GM23338 (cell line): ENCODE data around the gene CTNNA1. TPM values are rescaled to one million over a fixed set of nuclear protein-coding genes. Genes with fewer than 3 reads are reported as not detected.

ENCODE experiments used
- ATAC-seq: fragments of 200-7000 bp; cut with Tn5 transposase; 3 replicates; pipeline ENCODE4 v1.9.1; 2020
- DNase-seq: peaks from one replicate; pipeline ENCODE4 v3.0.0-alpha.2; 2015; ENCODE audit warnings: low spot score
- H2AFZ ChIP-seq: fragments of 200-600 bp; sonication (generic); 2 replicates; pipeline ENCODE4 v1.8.0; 2016; ENCODE audit warnings: antibody characterized with exemption, mild to moderate bottlenecking, moderate library complexity
- H3F3A ChIP-seq: fragments of 200-600 bp; sonication (generic); replicated peaks from 2 replicates; pipeline ENCODE4 v1.8.0; 2017; ENCODE audit warnings: antibody characterized with exemption, mixed run types, low read depth
- H3K27ac ChIP-seq: fragments of 200-600 bp; sonication (generic); 2 replicates; pipeline ENCODE4 v1.6.1; 2016; ENCODE audit warnings: low read depth
- H3K27me3 ChIP-seq: fragments of 200-600 bp; sonication (generic); 2 replicates; pipeline ENCODE4 v1.8.0; 2016; ENCODE audit warnings: mild to moderate bottlenecking, mixed run types, moderate library complexity; ENCODE audit not compliant: insufficient read depth
- H3K36me3 ChIP-seq: fragments of 200-600 bp; sonication (generic); 2 replicates; pipeline ENCODE4 v1.8.0; 2016; ENCODE audit warnings: mild to moderate bottlenecking; ENCODE audit not compliant: insufficient read depth
- H3K4me1 ChIP-seq: fragments of 200-600 bp; sonication (generic); 2 replicates; pipeline ENCODE4 v1.8.0; 2016; ENCODE audit warnings: mild to moderate bottlenecking, moderate library complexity; ENCODE audit not compliant: insufficient read depth
- H3K4me2 ChIP-seq: fragments of 200-600 bp; sonication (generic); 2 replicates; pipeline ENCODE4 v1.7.1; 2017; ENCODE audit warnings: mixed run types
- H3K4me3 ChIP-seq: fragments of 200-600 bp; sonication (generic); 2 replicates; pipeline ENCODE4 v1.6.1; 2016; ENCODE audit warnings: mixed run types
- H3K79me2 ChIP-seq: fragments of 200-600 bp; sonication (generic); replicated peaks from 2 replicates; pipeline ENCODE4 v1.8.0; 2017; ENCODE audit warnings: mild to moderate bottlenecking; ENCODE audit not compliant: insufficient read depth
- H3K9me2 ChIP-seq: fragments of 200-600 bp; sonication (generic); 2 replicates; pipeline ENCODE4 v1.8.0; 2017; ENCODE audit not compliant: insufficient read depth
- H4K20me1 ChIP-seq: fragments of 200-600 bp; sonication (generic); replicated peaks from 2 replicates; pipeline ENCODE4 v1.8.0; 2017; ENCODE audit warnings: mild to moderate bottlenecking; ENCODE audit not compliant: insufficient read depth
- H3K27ac Mint-ChIP-seq: 2 replicates; pipeline ENCODE4 v1.8.0; 2020; ENCODE audit warnings: inconsistent platforms, mild to moderate bottlenecking, moderate library complexity, mixed read lengths
- H3K27me3 Mint-ChIP-seq: 3 replicates; pipeline ENCODE4 v1.8.0; 2022; ENCODE audit warnings: low read depth, mild to moderate bottlenecking, moderate library complexity, mixed read lengths, inconsistent platforms; ENCODE audit not compliant: insufficient read depth, poor library complexity
- H3K36me3 Mint-ChIP-seq: 3 replicates; pipeline ENCODE4 v1.8.0; 2021; ENCODE audit warnings: low read depth, mild to moderate bottlenecking, inconsistent platforms, moderate library complexity, mixed read lengths
- H3K4me1 Mint-ChIP-seq: 3 replicates; pipeline ENCODE4 v1.8.0; 2020; ENCODE audit warnings: mild to moderate bottlenecking, inconsistent platforms, mixed read lengths
- H3K4me3 Mint-ChIP-seq: 3 replicates; pipeline ENCODE4 v1.8.0; 2021; ENCODE audit warnings: moderate library complexity, mild to moderate bottlenecking, inconsistent platforms, mixed read lengths
- H3K9me3 Mint-ChIP-seq: 3 replicates; pipeline ENCODE4 v1.8.0; 2020; ENCODE audit warnings: moderate library complexity, mild to moderate bottlenecking, inconsistent platforms, mixed read lengths
- CREB1 ChIP-seq: fragments of 250-450 bp; sonication (Bioruptor Pico); IDR thresholded peaks from 2 replicates; pipeline ENCODE4 v1.5.0; 2020; ENCODE audit warnings: low read depth, mild to moderate bottlenecking, moderate library complexity
- EZH2 ChIP-seq: fragments of 200-600 bp; sonication (generic); IDR thresholded peaks from one replicate; pipeline ENCODE4 v1.8.0; 2017; ENCODE audit warnings: antibody characterized with exemption, mild to moderate bottlenecking, low read depth; ENCODE audit not compliant: unreplicated experiment
- EZH2phosphoT487 ChIP-seq: fragments of 200-600 bp; sonication (generic); IDR thresholded peaks from one replicate; pipeline ENCODE4 v1.8.1; 2018; ENCODE audit warnings: antibody characterized with exemption; ENCODE audit not compliant: unreplicated experiment
- JUNB ChIP-seq: IDR thresholded peaks from one replicate; pipeline ENCODE4 v1.6.1; 2016; ENCODE audit warnings: antibody characterized with exemption; ENCODE audit not compliant: unreplicated experiment
- NANOG ChIP-seq: IDR thresholded peaks from 2 replicates; pipeline ENCODE4 v1.6.1; 2016; ENCODE audit warnings: antibody characterized with exemption, borderline replicate concordance
- POLR2AphosphoS5 ChIP-seq: IDR thresholded peaks from 2 replicates; pipeline ENCODE4 v1.6.1; 2016; ENCODE audit warnings: antibody characterized with exemption, low read depth
- STAT1 ChIP-seq: IDR thresholded peaks from one replicate; pipeline ENCODE4 v1.6.1; 2016; ENCODE audit warnings: antibody characterized with exemption; ENCODE audit not compliant: unreplicated experiment
- ZNF114 ChIP-seq: fragments of 250-450 bp; sonication (Bioruptor Pico); IDR thresholded peaks from 2 replicates; pipeline ENCODE4 v1.5.0; 2020; ENCODE audit warnings: mild to moderate bottlenecking, moderate library complexity
- ZNF331 ChIP-seq: fragments of 250-450 bp; sonication (Bioruptor Pico); IDR thresholded peaks from 2 replicates; pipeline ENCODE4 v1.5.0; 2020; ENCODE audit warnings: low read depth, mild to moderate bottlenecking, moderate library complexity
- polyA plus RNA-seq: library from polyadenylated mRNA; unstranded; fragments of >200 nt; fragmentation: Nextera tagmentation; extraction: Ambion mirVana; gene quantifications from 2 replicates; pipeline ENCODE4 v1.2.1, GENCODE V29; 2016
- total RNA-seq: library from RNA; depleted of rRNA; stranded (reverse); fragments of >200 nt; shearing (Covaris generic); gene quantifications from 2 replicates; pipeline ENCODE4 v1.2.3, GENCODE V29; 2014
- TF ChIP-seq, protein P1 (sequence below): IDR thresholded peaks from 2 replicates; pipeline ENCODE4 v1.6.1; 2016; ENCODE audit warnings: antibody characterized with exemption
- TF ChIP-seq, protein P2 (sequence below): IDR thresholded peaks from one replicate; pipeline ENCODE4 v1.6.1; 2018; ENCODE audit warnings: antibody characterized with exemption; ENCODE audit not compliant: unreplicated experiment
- TF ChIP-seq, protein P3 (sequence below), 2 experiments: fragments of 200-600 bp in 1 of 2; sonication (generic) in 1 of 2; conservative IDR thresholded peaks; 2 replicates each; pipeline versions ENCODE4 v1.5.1 to v1.6.1; 2016 to 2017; ENCODE audit warnings: antibody characterized with exemption in 2 of 2, low read depth in 2 of 2, mild to moderate bottlenecking in 2 of 2, moderate library complexity in 1 of 2
- TF ChIP-seq, protein P4 (sequence below): fragments of 250-450 bp; sonication (Bioruptor Pico); IDR thresholded peaks from 2 replicates; pipeline ENCODE4 v1.5.0; 2020; ENCODE audit warnings: mild to moderate bottlenecking, moderate library complexity

CTNNA1 gene
- total and polyA plus RNA-seq, 2 experiments from 2014 or later: 111 to 348 TPM

DNA sequence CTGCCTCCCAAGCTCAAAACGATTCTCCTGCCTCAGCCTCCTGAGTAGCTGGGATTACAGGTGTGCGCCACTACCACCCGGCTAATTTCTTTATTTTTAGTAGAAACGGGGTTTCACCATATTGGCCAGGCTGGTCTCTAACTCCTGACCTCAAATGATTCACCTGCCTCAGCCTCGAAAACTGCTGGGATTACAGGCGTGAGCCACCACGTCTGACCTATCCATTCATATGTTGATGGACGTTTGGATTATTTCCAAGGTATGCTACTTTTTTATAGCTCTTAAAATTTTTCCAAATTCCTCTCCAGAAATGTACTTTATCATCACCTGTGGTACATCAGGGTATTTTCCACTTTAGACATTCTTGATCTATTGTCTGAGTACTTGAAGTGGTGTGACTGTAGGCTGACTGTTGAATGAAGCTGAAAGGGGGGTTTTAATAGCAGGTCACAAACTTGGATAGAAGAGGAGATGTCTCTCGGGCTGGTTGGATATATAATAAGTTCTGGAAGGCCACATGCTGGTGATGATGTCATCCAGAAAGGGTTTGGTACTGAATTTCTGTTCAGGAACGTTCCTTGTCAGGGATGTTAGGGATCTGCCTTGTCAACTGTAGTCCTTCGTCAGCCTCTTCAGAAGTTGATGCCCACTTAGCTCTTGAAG lies 7.4 kb downstream of the CTNNA1 start:
- Histone ChIP-seq H2AFZ (no peak overlapping the region), H3F3A (no peaks in the 10 kb centered on the region), H3K79me2 (peaks cover 100% of the 10 kb centered on the region), H4K20me1 (peaks cover 41% of the 10 kb centered on the region), H3K4me2 (no peak overlapping the region), H3K36me3 (peaks cover 18% of the 10 kb centered on the region), H3K4me1 (peaks cover 27% of the 10 kb centered on the region; the same call in 1 of the 2 replicates), H3K27me3 (no peaks in the 10 kb centered on the region), H3K27ac (no peak overlapping the region; the same call in 1 of the 2 replicates), H3K9me2 (no peaks in the 10 kb centered on the region), H3K4me3 (no peak overlapping the region)
- H3K27ac Mint-ChIP-seq: no peak overlapping the region
- no peak overlapping the region for H3K4me3 Mint-ChIP-seq
- H3K36me3 Mint-ChIP-seq: peaks cover 54% of the 10 kb centered on the region
- peaks cover 24% of the 10 kb centered on the region for H3K4me1 Mint-ChIP-seq
- no peak for ATAC-seq
- no peak for TF ChIP-seq EZH2phosphoT487
- TF ChIP-seq, protein P1, sequence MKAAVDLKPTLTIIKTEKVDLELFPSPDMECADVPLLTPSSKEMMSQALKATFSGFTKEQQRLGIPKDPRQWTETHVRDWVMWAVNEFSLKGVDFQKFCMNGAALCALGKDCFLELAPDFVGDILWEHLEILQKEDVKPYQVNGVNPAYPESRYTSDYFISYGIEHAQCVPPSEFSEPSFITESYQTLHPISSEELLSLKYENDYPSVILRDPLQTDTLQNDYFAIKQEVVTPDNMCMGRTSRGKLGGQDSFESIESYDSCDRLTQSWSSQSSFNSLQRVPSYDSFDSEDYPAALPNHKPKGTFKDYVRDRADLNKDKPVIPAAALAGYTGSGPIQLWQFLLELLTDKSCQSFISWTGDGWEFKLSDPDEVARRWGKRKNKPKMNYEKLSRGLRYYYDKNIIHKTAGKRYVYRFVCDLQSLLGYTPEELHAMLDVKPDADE: no peak
- TF ChIP-seq, protein P2, sequence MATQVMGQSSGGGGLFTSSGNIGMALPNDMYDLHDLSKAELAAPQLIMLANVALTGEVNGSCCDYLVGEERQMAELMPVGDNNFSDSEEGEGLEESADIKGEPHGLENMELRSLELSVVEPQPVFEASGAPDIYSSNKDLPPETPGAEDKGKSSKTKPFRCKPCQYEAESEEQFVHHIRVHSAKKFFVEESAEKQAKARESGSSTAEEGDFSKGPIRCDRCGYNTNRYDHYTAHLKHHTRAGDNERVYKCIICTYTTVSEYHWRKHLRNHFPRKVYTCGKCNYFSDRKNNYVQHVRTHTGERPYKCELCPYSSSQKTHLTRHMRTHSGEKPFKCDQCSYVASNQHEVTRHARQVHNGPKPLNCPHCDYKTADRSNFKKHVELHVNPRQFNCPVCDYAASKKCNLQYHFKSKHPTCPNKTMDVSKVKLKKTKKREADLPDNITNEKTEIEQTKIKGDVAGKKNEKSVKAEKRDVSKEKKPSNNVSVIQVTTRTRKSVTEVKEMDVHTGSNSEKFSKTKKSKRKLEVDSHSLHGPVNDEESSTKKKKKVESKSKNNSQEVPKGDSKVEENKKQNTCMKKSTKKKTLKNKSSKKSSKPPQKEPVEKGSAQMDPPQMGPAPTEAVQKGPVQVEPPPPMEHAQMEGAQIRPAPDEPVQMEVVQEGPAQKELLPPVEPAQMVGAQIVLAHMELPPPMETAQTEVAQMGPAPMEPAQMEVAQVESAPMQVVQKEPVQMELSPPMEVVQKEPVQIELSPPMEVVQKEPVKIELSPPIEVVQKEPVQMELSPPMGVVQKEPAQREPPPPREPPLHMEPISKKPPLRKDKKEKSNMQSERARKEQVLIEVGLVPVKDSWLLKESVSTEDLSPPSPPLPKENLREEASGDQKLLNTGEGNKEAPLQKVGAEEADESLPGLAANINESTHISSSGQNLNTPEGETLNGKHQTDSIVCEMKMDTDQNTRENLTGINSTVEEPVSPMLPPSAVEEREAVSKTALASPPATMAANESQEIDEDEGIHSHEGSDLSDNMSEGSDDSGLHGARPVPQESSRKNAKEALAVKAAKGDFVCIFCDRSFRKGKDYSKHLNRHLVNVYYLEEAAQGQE: no peak
- TF ChIP-seq, protein P3, sequence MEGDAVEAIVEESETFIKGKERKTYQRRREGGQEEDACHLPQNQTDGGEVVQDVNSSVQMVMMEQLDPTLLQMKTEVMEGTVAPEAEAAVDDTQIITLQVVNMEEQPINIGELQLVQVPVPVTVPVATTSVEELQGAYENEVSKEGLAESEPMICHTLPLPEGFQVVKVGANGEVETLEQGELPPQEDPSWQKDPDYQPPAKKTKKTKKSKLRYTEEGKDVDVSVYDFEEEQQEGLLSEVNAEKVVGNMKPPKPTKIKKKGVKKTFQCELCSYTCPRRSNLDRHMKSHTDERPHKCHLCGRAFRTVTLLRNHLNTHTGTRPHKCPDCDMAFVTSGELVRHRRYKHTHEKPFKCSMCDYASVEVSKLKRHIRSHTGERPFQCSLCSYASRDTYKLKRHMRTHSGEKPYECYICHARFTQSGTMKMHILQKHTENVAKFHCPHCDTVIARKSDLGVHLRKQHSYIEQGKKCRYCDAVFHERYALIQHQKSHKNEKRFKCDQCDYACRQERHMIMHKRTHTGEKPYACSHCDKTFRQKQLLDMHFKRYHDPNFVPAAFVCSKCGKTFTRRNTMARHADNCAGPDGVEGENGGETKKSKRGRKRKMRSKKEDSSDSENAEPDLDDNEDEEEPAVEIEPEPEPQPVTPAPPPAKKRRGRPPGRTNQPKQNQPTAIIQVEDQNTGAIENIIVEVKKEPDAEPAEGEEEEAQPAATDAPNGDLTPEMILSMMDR (conservative IDR thresholded peaks at IDR 0.05; ENCODE audit: low read depth in 2 of 2): no peak
- TF ChIP-seq, protein P4, sequence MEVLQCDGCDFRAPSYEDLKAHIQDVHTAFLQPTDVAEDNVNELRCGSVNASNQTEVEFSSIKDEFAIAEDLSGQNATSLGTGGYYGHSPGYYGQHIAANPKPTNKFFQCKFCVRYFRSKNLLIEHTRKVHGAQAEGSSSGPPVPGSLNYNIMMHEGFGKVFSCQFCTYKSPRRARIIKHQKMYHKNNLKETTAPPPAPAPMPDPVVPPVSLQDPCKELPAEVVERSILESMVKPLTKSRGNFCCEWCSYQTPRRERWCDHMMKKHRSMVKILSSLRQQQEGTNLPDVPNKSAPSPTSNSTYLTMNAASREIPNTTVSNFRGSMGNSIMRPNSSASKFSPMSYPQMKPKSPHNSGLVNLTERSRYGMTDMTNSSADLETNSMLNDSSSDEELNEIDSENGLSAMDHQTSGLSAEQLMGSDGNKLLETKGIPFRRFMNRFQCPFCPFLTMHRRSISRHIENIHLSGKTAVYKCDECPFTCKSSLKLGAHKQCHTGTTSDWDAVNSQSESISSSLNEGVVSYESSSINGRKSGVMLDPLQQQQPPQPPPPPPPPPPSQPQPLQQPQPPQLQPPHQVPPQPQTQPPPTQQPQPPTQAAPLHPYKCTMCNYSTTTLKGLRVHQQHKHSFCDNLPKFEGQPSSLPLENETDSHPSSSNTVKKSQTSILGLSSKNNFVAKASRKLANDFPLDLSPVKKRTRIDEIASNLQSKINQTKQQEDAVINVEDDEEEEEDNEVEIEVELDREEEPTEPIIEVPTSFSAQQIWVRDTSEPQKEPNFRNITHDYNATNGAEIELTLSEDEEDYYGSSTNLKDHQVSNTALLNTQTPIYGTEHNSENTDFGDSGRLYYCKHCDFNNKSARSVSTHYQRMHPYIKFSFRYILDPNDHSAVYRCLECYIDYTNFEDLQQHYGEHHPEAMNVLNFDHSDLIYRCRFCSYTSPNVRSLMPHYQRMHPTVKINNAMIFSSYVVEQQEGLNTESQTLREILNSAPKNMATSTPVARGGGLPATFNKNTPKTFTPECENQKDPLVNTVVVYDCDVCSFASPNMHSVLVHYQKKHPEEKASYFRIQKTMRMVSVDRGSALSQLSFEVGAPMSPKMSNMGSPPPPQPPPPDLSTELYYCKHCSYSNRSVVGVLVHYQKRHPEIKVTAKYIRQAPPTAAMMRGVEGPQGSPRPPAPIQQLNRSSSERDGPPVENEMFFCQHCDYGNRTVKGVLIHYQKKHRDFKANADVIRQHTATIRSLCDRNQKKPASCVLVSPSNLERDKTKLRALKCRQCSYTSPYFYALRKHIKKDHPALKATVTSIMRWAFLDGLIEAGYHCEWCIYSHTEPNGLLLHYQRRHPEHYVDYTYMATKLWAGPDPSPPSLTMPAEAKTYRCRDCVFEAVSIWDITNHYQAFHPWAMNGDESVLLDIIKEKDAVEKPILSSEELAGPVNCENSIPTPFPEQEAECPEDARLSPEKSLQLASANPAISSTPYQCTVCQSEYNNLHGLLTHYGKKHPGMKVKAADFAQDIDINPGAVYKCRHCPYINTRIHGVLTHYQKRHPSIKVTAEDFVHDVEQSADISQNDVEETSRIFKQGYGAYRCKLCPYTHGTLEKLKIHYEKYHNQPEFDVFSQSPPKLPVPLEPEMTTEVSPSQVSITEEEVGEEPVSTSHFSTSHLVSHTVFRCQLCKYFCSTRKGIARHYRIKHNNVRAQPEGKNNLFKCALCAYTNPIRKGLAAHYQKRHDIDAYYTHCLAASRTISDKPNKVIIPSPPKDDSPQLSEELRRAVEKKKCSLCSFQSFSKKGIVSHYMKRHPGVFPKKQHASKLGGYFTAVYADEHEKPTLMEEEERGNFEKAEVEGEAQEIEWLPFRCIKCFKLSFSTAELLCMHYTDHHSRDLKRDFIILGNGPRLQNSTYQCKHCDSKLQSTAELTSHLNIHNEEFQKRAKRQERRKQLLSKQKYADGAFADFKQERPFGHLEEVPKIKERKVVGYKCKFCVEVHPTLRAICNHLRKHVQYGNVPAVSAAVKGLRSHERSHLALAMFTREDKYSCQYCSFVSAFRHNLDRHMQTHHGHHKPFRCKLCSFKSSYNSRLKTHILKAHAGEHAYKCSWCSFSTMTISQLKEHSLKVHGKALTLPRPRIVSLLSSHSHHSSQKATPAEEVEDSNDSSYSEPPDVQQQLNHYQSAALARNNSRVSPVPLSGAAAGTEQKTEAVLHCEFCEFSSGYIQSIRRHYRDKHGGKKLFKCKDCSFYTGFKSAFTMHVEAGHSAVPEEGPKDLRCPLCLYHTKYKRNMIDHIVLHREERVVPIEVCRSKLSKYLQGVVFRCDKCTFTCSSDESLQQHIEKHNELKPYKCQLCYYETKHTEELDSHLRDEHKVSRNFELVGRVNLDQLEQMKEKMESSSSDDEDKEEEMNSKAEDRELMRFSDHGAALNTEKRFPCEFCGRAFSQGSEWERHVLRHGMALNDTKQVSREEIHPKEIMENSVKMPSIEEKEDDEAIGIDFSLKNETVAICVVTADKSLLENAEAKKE (CRISPR knock-in tag): no peak
- TF ChIP-seq NANOG: no peak
- TF ChIP-seq JUNB: no peak
- no peak for TF ChIP-seq ZNF114 (CRISPR knock-in tag)
- no peak for TF ChIP-seq CREB1 (CRISPR knock-in tag)
- no peak for TF ChIP-seq POLR2AphosphoS5
- no peak for TF ChIP-seq STAT1
- no peak for TF ChIP-seq ZNF331 (CRISPR knock-in tag)
- no peak for TF ChIP-seq EZH2
- DNase-seq: no peak
- H3K27me3 Mint-ChIP-seq: peaks cover 7% of the 10 kb centered on the region
- H3K9me3 Mint-ChIP-seq: peaks cover 29% of the 10 kb centered on the region
